A673 (cell line): ENCODE measurements around the gene GSG1L.

Experiments used
- EZH2 ChIP-seq: fragments of 200-600 bp; sonication (generic); IDR thresholded peaks from 2 replicates; pipeline ENCODE4 v1.6.1; 2017; ENCODE audit warnings: borderline replicate concordance, low read depth, mild to moderate bottlenecking, mixed read lengths, antibody characterized with exemption, low read length; ENCODE audit not compliant: poor library complexity, severe bottlenecking
- TF ChIP-seq, protein P1 (sequence below): fragments of 300-800, 200-600 bp; sonication (generic); conservative IDR thresholded peaks from 2 replicates; pipeline ENCODE4 v1.5.1; 2017; ENCODE audit warnings: low read depth, mild to moderate bottlenecking, antibody characterized with exemption, low read length, moderate library complexity, mixed read lengths

GRCh38 chr16:27950206-27950887, 113.2 kb downstream of the GSG1L start:
- no peak for TF ChIP-seq EZH2
- TF ChIP-seq, protein P1, sequence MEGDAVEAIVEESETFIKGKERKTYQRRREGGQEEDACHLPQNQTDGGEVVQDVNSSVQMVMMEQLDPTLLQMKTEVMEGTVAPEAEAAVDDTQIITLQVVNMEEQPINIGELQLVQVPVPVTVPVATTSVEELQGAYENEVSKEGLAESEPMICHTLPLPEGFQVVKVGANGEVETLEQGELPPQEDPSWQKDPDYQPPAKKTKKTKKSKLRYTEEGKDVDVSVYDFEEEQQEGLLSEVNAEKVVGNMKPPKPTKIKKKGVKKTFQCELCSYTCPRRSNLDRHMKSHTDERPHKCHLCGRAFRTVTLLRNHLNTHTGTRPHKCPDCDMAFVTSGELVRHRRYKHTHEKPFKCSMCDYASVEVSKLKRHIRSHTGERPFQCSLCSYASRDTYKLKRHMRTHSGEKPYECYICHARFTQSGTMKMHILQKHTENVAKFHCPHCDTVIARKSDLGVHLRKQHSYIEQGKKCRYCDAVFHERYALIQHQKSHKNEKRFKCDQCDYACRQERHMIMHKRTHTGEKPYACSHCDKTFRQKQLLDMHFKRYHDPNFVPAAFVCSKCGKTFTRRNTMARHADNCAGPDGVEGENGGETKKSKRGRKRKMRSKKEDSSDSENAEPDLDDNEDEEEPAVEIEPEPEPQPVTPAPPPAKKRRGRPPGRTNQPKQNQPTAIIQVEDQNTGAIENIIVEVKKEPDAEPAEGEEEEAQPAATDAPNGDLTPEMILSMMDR, result no peak
